ENCODE measurements around the gene MCM8.

GRCh38 chr20:6040540-6040939 is 90.1 kb downstream of the MCM8 start:
- TF ChIP-seq CTCF (conservative IDR thresholded peaks at IDR 0.05; ENCODE audit: low read length) (no peak), EZH2phosphoT487 (IDR thresholded peaks at IDR 0.05; ENCODE audit: borderline replicate concordance, low read depth, low read length) (no peak)

All from OCI-LY7 (cell line).